HL-60 (cell line): Measurements from ENCODE around the gene RABGAP1L.

ENCODE experiments used
- DNase-seq, 2 experiments: peaks; one replicate each; pipeline ENCODE4 v3.0.0-alpha.2; 2010 to 2020; ENCODE audit warnings: low read depth in 1 of 2, low spot score in 1 of 2
- H3K27ac ChIP-seq: fragments of 250-450 bp; sonication (Bioruptor Pico); replicated peaks from 2 replicates; pipeline ENCODE4 v1.5.1; 2020; ENCODE audit warnings: mild to moderate bottlenecking, moderate library complexity
- H3K27me3 ChIP-seq: fragments of 250-450 bp; sonication (Bioruptor Pico); 2 replicates; pipeline ENCODE4 v1.5.1; 2021; ENCODE audit warnings: mild to moderate bottlenecking, moderate library complexity; ENCODE audit not compliant: insufficient read depth, poor library complexity, severe bottlenecking
- H3K4me3 ChIP-seq: replicated peaks from 2 replicates; pipeline ENCODE4 v1.5.1; 2011; ENCODE audit warnings: mild to moderate bottlenecking, control low read depth, low read length; ENCODE audit not compliant: insufficient read depth
- CTCF ChIP-seq: IDR thresholded peaks from one replicate; pipeline ENCODE4 v1.5.1; 2011; ENCODE audit warnings: low read length, control low read depth, inconsistent platforms; ENCODE audit not compliant: insufficient read depth
- GABPA ChIP-seq: IDR thresholded peaks from 2 replicates; pipeline ENCODE4 v1.6.1; 2012; ENCODE audit warnings: low read depth
- POLR2AphosphoS5 ChIP-seq: IDR thresholded peaks from 2 replicates; pipeline ENCODE4 v1.6.1; 2012; ENCODE audit warnings: low read depth
- REST ChIP-seq: IDR thresholded peaks from 2 replicates; pipeline ENCODE4 v1.6.1; 2012; ENCODE audit warnings: low read depth; ENCODE audit not compliant: insufficient replicate concordance
- SPI1 ChIP-seq: IDR thresholded peaks from 2 replicates; pipeline ENCODE4 v1.6.1; 2012; ENCODE audit warnings: low read depth, mild to moderate bottlenecking, borderline replicate concordance

The RABGAP1L gene

GRCh38 chr1:174976436-174977108, 817.3 kb downstream of the RABGAP1L start:
- TF ChIP-seq CTCF (no peak), SPI1 (no peak), POLR2AphosphoS5 (no peak), GABPA (no peak), REST (no peak)
- H3K27ac ChIP-seq: no peak overlapping the region
- no peak for DNase-seq
- no peak overlapping the region for H3K4me3 ChIP-seq
- H3K27me3 ChIP-seq: no peaks in the 10 kb centered on the region

- Histone ChIP-seq H3K27me3 (no peaks in the 10 kb centered on the region), H3K27ac (no peak overlapping the region), H3K4me3 (no peak overlapping the region)
- TF ChIP-seq CTCF (peak; percentile 23), GABPA (no peak)
- DNase-seq: peak in 1 of 2 experiments; percentile 44
Observed at GRCh38 chr1:174982971-174983689, 823.8 kb downstream of the RABGAP1L start.

- no peak for DNase-seq
- H3K27ac ChIP-seq: no peak overlapping the region
- H3K27me3 ChIP-seq: no peaks in the 10 kb centered on the region
- H3K4me3 ChIP-seq: no peak overlapping the region
- TF ChIP-seq CTCF (no peak), REST (no peak), GABPA (no peak), SPI1 (no peak), POLR2AphosphoS5 (no peak)
Observed at GRCh38 chr1:174984952-174985351, 825.6 kb downstream of the RABGAP1L start.
